Trophoblast cell (in vitro differentiated cells and primary cell): ENCODE measurements around the gene RPN1.
A peak's percentile ranks its signal among the peaks of the same experiment; 100 is the strongest.

Experiments
- DNase-seq, 2 donors: peaks; one replicate each; pipeline ENCODE4 v3.0.0-alpha.2; 2016
- H2AFZ ChIP-seq: 2 replicates; pipeline ENCODE4 v1.6.1; 2013; ENCODE audit warnings: low read length, moderate library complexity, mild to moderate bottlenecking; ENCODE audit not compliant: insufficient read depth, poor library complexity
- H2AK5ac ChIP-seq: 2 replicates; pipeline ENCODE4 v1.6.1; 2013; ENCODE audit warnings: mild to moderate bottlenecking, low read length
- H2BK120ac ChIP-seq: 2 replicates; pipeline ENCODE4 v1.6.1; 2013; ENCODE audit warnings: low read length, mild to moderate bottlenecking, moderate library complexity; ENCODE audit not compliant: insufficient read depth, poor library complexity
- H2BK12ac ChIP-seq: 2 replicates; pipeline ENCODE4 v1.6.1; 2013; ENCODE audit warnings: mild to moderate bottlenecking, low read length, moderate library complexity
- H2BK5ac ChIP-seq: 2 replicates; pipeline ENCODE4 v1.6.1; 2013; ENCODE audit warnings: low read length, low read depth, moderate library complexity, mild to moderate bottlenecking; ENCODE audit not compliant: poor library complexity
- H3K14ac ChIP-seq: 2 replicates; pipeline ENCODE4 v1.6.1; 2013; ENCODE audit warnings: mild to moderate bottlenecking, low read length
- H3K18ac ChIP-seq: 2 replicates; pipeline ENCODE4 v1.6.1; 2013; ENCODE audit warnings: mild to moderate bottlenecking, low read length
- H3K23ac ChIP-seq: 2 replicates; pipeline ENCODE4 v1.6.1; 2013; ENCODE audit warnings: low read length
- H3K27ac ChIP-seq: 2 replicates; pipeline ENCODE4 v1.5.1; 2013; ENCODE audit warnings: low read depth, mild to moderate bottlenecking, inconsistent platforms, low read length, moderate library complexity
- H3K27me3 ChIP-seq: 2 replicates; pipeline ENCODE4 v1.6.1; 2013; ENCODE audit warnings: inconsistent platforms, mild to moderate bottlenecking, low read length, moderate library complexity; ENCODE audit not compliant: insufficient read depth
- H3K36me3 ChIP-seq, 2 experiments: 1 replicate in 1 of 2; 2 replicates in 1 of 2; pipeline ENCODE4 v1.6.1; 2013; ENCODE audit warnings: low read length in 2 of 2, mild to moderate bottlenecking in 2 of 2, moderate library complexity in 1 of 2; ENCODE audit not compliant: insufficient read depth in 2 of 2, control insufficient read depth in 1 of 2
- H3K4ac ChIP-seq: 2 replicates; pipeline ENCODE4 v1.6.1; 2013; ENCODE audit warnings: low read depth, mild to moderate bottlenecking, low read length, moderate library complexity
- H3K4me1 ChIP-seq, 2 experiments: 1 replicate in 1 of 2; 2 replicates in 1 of 2; pipeline ENCODE4 v1.6.1; 2013; ENCODE audit warnings: low read length in 2 of 2, mild to moderate bottlenecking in 2 of 2, moderate library complexity in 1 of 2; ENCODE audit not compliant: insufficient read depth in 2 of 2, control insufficient read depth in 1 of 2
- H3K4me2 ChIP-seq: 2 replicates; pipeline ENCODE4 v1.6.1; 2013; ENCODE audit warnings: inconsistent platforms, mild to moderate bottlenecking, low read length, moderate library complexity
- H3K4me3 ChIP-seq: 2 replicates; pipeline ENCODE4 v1.5.1; 2013; ENCODE audit warnings: mild to moderate bottlenecking, low read depth, low read length, inconsistent platforms
- H3K79me1 ChIP-seq: one replicate; pipeline ENCODE4 v1.6.1; 2013; ENCODE audit warnings: low read length
- H3K79me2 ChIP-seq: 2 replicates; pipeline ENCODE4 v1.6.1; 2013; ENCODE audit warnings: low read length, mild to moderate bottlenecking; ENCODE audit not compliant: control insufficient read depth, insufficient read depth, poor library complexity
- H3K9ac ChIP-seq: 2 replicates; pipeline ENCODE4 v1.6.1; 2013; ENCODE audit warnings: mild to moderate bottlenecking, low read length
- H3K9me3 ChIP-seq: 2 replicates; pipeline ENCODE4 v1.6.1; 2013; ENCODE audit warnings: low read depth, mild to moderate bottlenecking, control low read depth, inconsistent platforms, low read length; ENCODE audit not compliant: insufficient read depth
- H4K12ac ChIP-seq: 2 replicates; pipeline ENCODE4 v1.6.1; 2013; ENCODE audit warnings: low read depth, mild to moderate bottlenecking, low read length, moderate library complexity
- H4K8ac ChIP-seq: 2 replicates; pipeline ENCODE4 v1.6.1; 2013; ENCODE audit warnings: low read depth, mild to moderate bottlenecking, low read length, moderate library complexity
- H4K91ac ChIP-seq: one replicate; pipeline ENCODE4 v1.6.1; 2013; ENCODE audit warnings: low read depth, mild to moderate bottlenecking, low read length, moderate library complexity
- WGBS: extraction: QIAGEN DNeasy Blood & Tissue Kit; methylation state at CpG from one replicate; pipeline ENCODE4 v1.1.7; 2013; ENCODE audit warnings: missing lambda C conversion rate; ENCODE audit not compliant: insufficient read length, insufficient coverage; ENCODE audit errors: extremely low coverage; 5-methylcytosine and 5-hydroxymethylcytosine counted together

RPN1 gene

GRCh38 chr3:128674161-128674784 lies 23.7 kb upstream of the RPN1 start:
- Histone ChIP-seq H3K18ac (no peak overlapping the region), H3K27me3 (no peaks in the 10 kb centered on the region), H3K79me2 (no peaks in the 10 kb centered on the region), H3K4me1 (peaks cover 0 to 2% of the 10 kb centered on the region in 2 experiments), H3K4me2 (no peak overlapping the region), H3K36me3 (no peaks in the 10 kb centered on the region), H3K79me1 (no peaks in the 10 kb centered on the region), H4K91ac (no peak overlapping the region), H4K8ac (no peak overlapping the region), H3K9me3 (no peaks in the 10 kb centered on the region), H4K12ac (no peak overlapping the region), H3K4me3 (no peak overlapping the region), H2BK5ac (no peak overlapping the region), H3K9ac (no peak overlapping the region), H2BK12ac (no peak overlapping the region), H3K14ac (no peak overlapping the region), H2AFZ (no peak overlapping the region), H2AK5ac (no peak overlapping the region), H3K27ac (no peak overlapping the region), H3K23ac (no peak overlapping the region), H3K4ac (no peak overlapping the region), H2BK120ac (no peak overlapping the region)
- DNase-seq = no peak
- WGBS = no CpG with 5 or more reads among the region's 10 CpGs

GRCh38 chr3:128667641-128668040 lies 17.0 kb upstream of the RPN1 start:
- no peak overlapping the region for H3K18ac ChIP-seq
- no peak overlapping the region for H3K4me3 ChIP-seq
- WGBS = no CpG with 5 or more reads among the region's 3 CpGs
- H2AFZ ChIP-seq = no peak overlapping the region
- no peaks in the 10 kb centered on the region for H3K27me3 ChIP-seq
- H3K9ac ChIP-seq = no peak overlapping the region
- H2AK5ac ChIP-seq = no peak overlapping the region
- H3K4me2 ChIP-seq = no peak overlapping the region
- no peak overlapping the region for H4K8ac ChIP-seq
- DNase-seq = no peak
- H3K4ac ChIP-seq = no peak overlapping the region
- H3K23ac ChIP-seq = no peak overlapping the region
- H3K36me3 ChIP-seq = no peaks in the 10 kb centered on the region
- H4K12ac ChIP-seq = no peak overlapping the region
- H3K27ac ChIP-seq = no peak overlapping the region
- no peaks in the 10 kb centered on the region for H3K4me1 ChIP-seq
- no peaks in the 10 kb centered on the region for H3K79me1 ChIP-seq
- no peaks in the 10 kb centered on the region for H3K79me2 ChIP-seq
- H2BK5ac ChIP-seq = no peak overlapping the region
- no peak overlapping the region for H3K14ac ChIP-seq
- H2BK12ac ChIP-seq = no peak overlapping the region
- no peaks in the 10 kb centered on the region for H3K9me3 ChIP-seq
- H2BK120ac ChIP-seq = no peak overlapping the region
- H4K91ac ChIP-seq = no peak overlapping the region

GRCh38 chr3:128665362-128666021 lies 14.9 kb upstream of the RPN1 start:
- no CpG with 5 or more reads among the region's 11 CpGs for WGBS
- H2BK120ac ChIP-seq = no peak overlapping the region

GRCh38 chr3:128663151-128663550 lies 12.5 kb upstream of the RPN1 start:
- peak; percentile 77 to 81 for DNase-seq
- Histone ChIP-seq H2AFZ (no peak overlapping the region), H3K27ac (no peak overlapping the region), H3K18ac (no peak overlapping the region), H3K9me3 (no peaks in the 10 kb centered on the region), H3K4me2 (no peak overlapping the region), H2BK12ac (no peak overlapping the region), H3K36me3 (no peaks in the 10 kb centered on the region), H4K12ac (no peak overlapping the region), H3K4me3 (no peak overlapping the region), H3K4me1 (no peaks in the 10 kb centered on the region), H3K14ac (no peak overlapping the region), H4K8ac (no peak overlapping the region), H3K27me3 (no peaks in the 10 kb centered on the region), H2BK5ac (no peak overlapping the region), H3K23ac (peak overlapping the region; percentile 7), H3K79me2 (no peaks in the 10 kb centered on the region), H2AK5ac (no peak overlapping the region), H3K79me1 (no peaks in the 10 kb centered on the region), H4K91ac (no peak overlapping the region), H3K4ac (no peak overlapping the region), H2BK120ac (no peak overlapping the region), H3K9ac (peak overlapping the region; percentile 27)
- no CpG with 5 or more reads among the region's 4 CpGs for WGBS

More at GRCh38 chr3:128665362-128666021, 14.9 kb upstream of the RPN1 start:
- Histone ChIP-seq H3K36me3 (no peaks in the 10 kb centered on the region), H2AFZ (no peak overlapping the region), H4K8ac (no peak overlapping the region), H3K27me3 (no peaks in the 10 kb centered on the region), H3K18ac (no peak overlapping the region), H3K9ac (no peak overlapping the region), H4K12ac (no peak overlapping the region), H2BK12ac (no peak overlapping the region), H2BK5ac (no peak overlapping the region), H3K79me2 (no peaks in the 10 kb centered on the region), H3K27ac (no peak overlapping the region), H3K4me2 (no peak overlapping the region), H3K14ac (no peak overlapping the region), H2AK5ac (no peak overlapping the region), H3K79me1 (no peaks in the 10 kb centered on the region), H3K4ac (no peak overlapping the region), H4K91ac (no peak overlapping the region), H3K9me3 (no peaks in the 10 kb centered on the region), H3K4me3 (no peak overlapping the region), H3K23ac (no peak overlapping the region), H3K4me1 (no peaks in the 10 kb centered on the region)
- no peak for DNase-seq
